Endothelial cell (in vitro differentiated cells): ENCODE data around the gene ENPP4. TPM values are rescaled to one million over a fixed set of nuclear protein-coding genes. Genes with fewer than 3 reads are reported as not detected.
A peak's percentile ranks its signal among the peaks of the same experiment; 100 is the strongest.

Source experiments
- DNase-seq: peaks from one replicate; pipeline ENCODE4 v3.0.0; 2021; ENCODE audit warnings: low spot score
- H3K27ac Mint-ChIP-seq: one replicate; pipeline ENCODE4 v1.8.0; 2021; ENCODE audit warnings: mixed read lengths, inconsistent platforms; ENCODE audit not compliant: unreplicated experiment
- H3K27me3 Mint-ChIP-seq: one replicate; pipeline ENCODE4 v1.8.0; 2021; ENCODE audit warnings: mild to moderate bottlenecking, moderate library complexity, mixed read lengths, inconsistent platforms; ENCODE audit not compliant: unreplicated experiment
- H3K36me3 Mint-ChIP-seq: one replicate; pipeline ENCODE4 v1.8.0; 2021; ENCODE audit warnings: mild to moderate bottlenecking, low read depth, mixed read lengths, inconsistent platforms; ENCODE audit not compliant: unreplicated experiment
- H3K4me1 Mint-ChIP-seq: one replicate; pipeline ENCODE4 v1.8.0; 2021; ENCODE audit warnings: mild to moderate bottlenecking, mixed read lengths, inconsistent platforms; ENCODE audit not compliant: unreplicated experiment
- H3K4me3 Mint-ChIP-seq: one replicate; pipeline ENCODE4 v1.8.0; 2021; ENCODE audit warnings: mild to moderate bottlenecking, mixed read lengths, inconsistent platforms; ENCODE audit not compliant: unreplicated experiment
- H3K9me3 Mint-ChIP-seq: one replicate; pipeline ENCODE4 v1.8.0; 2021; ENCODE audit warnings: mixed read lengths, inconsistent platforms; ENCODE audit not compliant: unreplicated experiment
- total RNA-seq: library from RNA; stranded (reverse); fragmentation: NEBNext Ultra II Directional; extraction: Animal tissue kit (Norgen Biotek cat#: 25700); gene quantifications from one replicate; pipeline ENCODE4 v1.2.1, GENCODE V29; 2021; ENCODE audit not compliant: unreplicated experiment
- TF ChIP-seq, protein P1 (sequence below): fragments of 200-600 bp; sonication (generic); IDR thresholded peaks from one replicate; pipeline ENCODE4 v1.5.0; 2021; ENCODE audit warnings: antibody characterized with exemption; ENCODE audit not compliant: unreplicated experiment

ENPP4 gene
- total RNA-seq, 1 donor from 2014 or later: 6.1 TPM

DNA sequence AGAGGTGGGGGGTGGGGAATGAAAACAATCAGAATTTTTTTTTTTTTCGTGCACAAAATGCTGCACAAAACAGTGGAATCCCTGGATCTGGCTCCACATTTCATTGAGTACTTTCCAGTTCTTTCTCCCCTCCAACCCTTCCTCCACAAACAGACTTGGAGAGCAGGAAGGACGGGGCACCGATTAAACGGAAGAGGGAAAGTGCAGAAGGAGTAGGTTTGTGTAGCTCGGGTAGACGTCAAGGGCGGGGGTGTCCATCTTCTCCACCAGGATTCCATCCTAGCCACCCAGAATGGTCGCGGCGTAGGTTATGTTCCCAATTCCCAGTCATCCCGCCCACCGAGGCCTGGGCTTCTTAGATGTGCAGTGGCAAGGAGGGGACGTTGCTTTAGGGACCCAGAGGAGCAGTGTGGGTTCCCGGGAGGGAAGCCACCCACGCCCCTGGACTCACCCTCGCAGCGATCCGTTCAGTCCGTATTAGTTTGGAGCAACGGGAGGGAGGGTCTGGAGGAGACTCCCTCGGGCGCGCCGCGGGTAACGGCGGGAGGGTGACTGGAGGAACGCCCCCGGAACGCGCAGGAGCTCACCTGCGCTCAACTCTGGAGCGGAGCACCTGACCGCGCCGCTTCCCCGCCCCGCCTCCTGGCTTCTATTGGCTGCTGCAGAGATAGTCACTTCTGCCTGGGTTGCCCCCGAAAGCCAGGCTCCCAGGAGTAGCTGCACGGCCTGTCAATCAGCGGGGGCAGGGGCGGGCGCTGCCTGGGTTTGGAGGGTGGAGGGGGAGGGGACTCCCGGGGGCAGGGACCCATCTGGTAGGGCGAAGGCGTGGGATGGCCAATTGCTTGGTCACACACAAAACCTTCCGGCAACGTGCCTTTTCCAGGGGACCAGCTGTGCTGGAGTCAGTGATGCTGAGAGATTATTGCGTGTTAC lies 40.8 kb downstream of the ENPP4 start, which contains the start of gene ENPP5:
ENPP5 (minus strand) TSS at position 624 of the 933 bp plus-strand sequence. CDS start 2,718 bp downstream, outside the sequence.
- Mint-ChIP-seq H3K27me3 (no peaks in the 10 kb centered on the region), H3K4me1 (peaks cover 3% of the 10 kb centered on the region), H3K27ac (peak within 1 kb of the TSS; percentile 36), H3K4me3 (peak within 1 kb of the TSS; percentile 98), H3K36me3 (no peaks in the 10 kb centered on the region), H3K9me3 (no peaks in the 10 kb centered on the region)
- TF ChIP-seq, protein P1, sequence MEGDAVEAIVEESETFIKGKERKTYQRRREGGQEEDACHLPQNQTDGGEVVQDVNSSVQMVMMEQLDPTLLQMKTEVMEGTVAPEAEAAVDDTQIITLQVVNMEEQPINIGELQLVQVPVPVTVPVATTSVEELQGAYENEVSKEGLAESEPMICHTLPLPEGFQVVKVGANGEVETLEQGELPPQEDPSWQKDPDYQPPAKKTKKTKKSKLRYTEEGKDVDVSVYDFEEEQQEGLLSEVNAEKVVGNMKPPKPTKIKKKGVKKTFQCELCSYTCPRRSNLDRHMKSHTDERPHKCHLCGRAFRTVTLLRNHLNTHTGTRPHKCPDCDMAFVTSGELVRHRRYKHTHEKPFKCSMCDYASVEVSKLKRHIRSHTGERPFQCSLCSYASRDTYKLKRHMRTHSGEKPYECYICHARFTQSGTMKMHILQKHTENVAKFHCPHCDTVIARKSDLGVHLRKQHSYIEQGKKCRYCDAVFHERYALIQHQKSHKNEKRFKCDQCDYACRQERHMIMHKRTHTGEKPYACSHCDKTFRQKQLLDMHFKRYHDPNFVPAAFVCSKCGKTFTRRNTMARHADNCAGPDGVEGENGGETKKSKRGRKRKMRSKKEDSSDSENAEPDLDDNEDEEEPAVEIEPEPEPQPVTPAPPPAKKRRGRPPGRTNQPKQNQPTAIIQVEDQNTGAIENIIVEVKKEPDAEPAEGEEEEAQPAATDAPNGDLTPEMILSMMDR: no peak
- DNase-seq: peak; percentile 83

DNA sequence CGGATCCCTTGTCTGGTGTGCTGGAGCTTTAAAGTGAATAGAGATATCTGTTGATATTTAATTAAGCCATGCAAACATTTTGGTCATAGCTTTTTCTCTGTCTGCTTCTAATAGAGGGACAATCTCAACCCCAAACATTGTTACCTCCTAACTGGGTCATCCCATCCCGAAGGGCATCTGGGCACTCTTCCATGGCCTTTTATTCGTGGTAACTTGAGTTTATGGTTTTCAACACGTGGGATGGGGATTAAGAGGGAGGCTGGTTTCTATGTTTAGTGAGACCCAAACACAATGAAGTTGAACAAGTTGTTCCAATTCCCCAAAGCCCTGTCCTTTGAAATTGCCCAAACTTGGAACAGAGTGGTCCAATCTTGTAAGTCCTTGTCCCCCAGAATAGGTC lies 42.4 kb downstream of the ENPP4 start:
- Mint-ChIP-seq H3K4me3 (no peak overlapping the region), H3K9me3 (no peaks in the 10 kb centered on the region), H3K36me3 (no peaks in the 10 kb centered on the region), H3K27ac (no peak overlapping the region), H3K27me3 (no peaks in the 10 kb centered on the region), H3K4me1 (peaks cover 3% of the 10 kb centered on the region)
- TF ChIP-seq, protein P1: no peak
- no peak for DNase-seq

DNA sequence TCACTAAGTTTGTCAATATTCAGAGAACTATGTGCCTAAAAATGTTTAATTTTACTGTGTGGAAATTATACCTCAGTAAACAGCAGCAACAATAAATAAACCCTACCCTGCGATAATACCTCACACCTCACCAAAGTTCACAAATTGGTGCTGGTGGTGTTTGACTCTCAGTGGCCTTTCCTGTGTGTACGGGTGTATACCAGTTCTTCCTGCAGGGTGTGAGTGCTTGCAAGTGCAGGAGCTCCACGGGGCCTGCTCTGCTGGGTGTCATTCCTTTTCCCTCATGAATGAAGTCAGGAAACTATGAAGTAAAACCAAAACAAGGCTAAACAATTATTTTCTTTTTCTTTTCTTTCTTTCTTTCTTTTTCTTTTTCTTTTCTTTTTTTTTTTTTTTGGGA lies 45.1 kb downstream of the ENPP4 start:
- H3K27me3 Mint-ChIP-seq: no peaks in the 10 kb centered on the region
- H3K36me3 Mint-ChIP-seq: no peaks in the 10 kb centered on the region
- H3K4me3 Mint-ChIP-seq: no peak overlapping the region
- DNase-seq: no peak
- H3K9me3 Mint-ChIP-seq: no peaks in the 10 kb centered on the region
- H3K27ac Mint-ChIP-seq: no peak overlapping the region
- TF ChIP-seq, protein P1: no peak
- peaks cover 2% of the 10 kb centered on the region for H3K4me1 Mint-ChIP-seq

DNA sequence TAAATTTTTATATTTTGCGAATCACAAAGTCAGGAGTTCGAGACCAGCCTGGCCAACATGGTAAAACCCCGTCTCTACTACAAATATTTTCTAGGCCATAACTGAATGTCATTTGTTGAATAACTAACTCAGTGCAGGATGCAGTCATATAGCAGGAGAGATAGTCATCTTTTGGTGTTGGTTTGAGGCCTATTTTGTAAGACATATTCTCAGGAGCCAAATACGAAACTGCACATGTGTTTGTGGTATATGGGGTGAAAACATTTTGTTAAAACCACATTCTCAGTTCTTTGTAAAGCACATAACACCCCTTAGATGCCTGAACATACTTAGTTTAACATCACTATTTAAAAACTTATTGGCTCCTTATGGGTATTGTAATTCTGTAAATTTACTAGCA lies 45.7 kb downstream of the ENPP4 start:
- Mint-ChIP-seq H3K27me3 (no peaks in the 10 kb centered on the region), H3K4me3 (no peak overlapping the region), H3K36me3 (no peaks in the 10 kb centered on the region), H3K4me1 (no peaks in the 10 kb centered on the region), H3K9me3 (no peaks in the 10 kb centered on the region), H3K27ac (no peak overlapping the region)
- DNase-seq: no peak
- TF ChIP-seq, protein P1: no peak

DNA sequence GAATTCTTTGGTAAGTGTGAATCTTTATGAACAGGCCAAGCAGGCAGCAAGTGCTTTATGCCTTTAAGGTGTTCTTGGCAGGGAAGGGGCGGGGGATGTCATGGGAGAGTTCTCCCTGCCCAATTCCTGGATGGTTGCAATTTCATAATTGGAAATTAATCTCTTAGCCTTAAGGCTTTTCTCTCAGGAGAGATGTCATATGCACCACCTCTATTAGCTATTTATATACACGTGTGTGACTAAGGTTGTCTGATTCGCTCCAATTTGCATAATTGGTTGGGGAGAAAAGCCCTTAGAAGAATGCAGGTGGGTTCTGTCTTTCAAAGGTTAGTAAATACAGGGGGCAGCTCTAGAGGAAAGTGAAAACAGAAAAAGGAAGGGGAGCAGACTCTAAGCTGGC lies 46.2 kb downstream of the ENPP4 start:
- no peak for DNase-seq

More for the DNA sequence above, 46.2 kb downstream of the ENPP4 start:
- no peak overlapping the region for H3K4me3 Mint-ChIP-seq
- TF ChIP-seq, protein P1: no peak
- no peaks in the 10 kb centered on the region for H3K4me1 Mint-ChIP-seq
- H3K27me3 Mint-ChIP-seq: no peaks in the 10 kb centered on the region
- H3K27ac Mint-ChIP-seq: no peak overlapping the region
- H3K36me3 Mint-ChIP-seq: no peaks in the 10 kb centered on the region
- no peaks in the 10 kb centered on the region for H3K9me3 Mint-ChIP-seq
